ENCODE measurements around the gene ZNF546.
"Not testable (repeated sequence)": the region's sequence is repeated elsewhere in the genome, so short reads cannot be mapped to it uniquely, and the experiment has no call there.

The ZNF546 gene

DNA sequence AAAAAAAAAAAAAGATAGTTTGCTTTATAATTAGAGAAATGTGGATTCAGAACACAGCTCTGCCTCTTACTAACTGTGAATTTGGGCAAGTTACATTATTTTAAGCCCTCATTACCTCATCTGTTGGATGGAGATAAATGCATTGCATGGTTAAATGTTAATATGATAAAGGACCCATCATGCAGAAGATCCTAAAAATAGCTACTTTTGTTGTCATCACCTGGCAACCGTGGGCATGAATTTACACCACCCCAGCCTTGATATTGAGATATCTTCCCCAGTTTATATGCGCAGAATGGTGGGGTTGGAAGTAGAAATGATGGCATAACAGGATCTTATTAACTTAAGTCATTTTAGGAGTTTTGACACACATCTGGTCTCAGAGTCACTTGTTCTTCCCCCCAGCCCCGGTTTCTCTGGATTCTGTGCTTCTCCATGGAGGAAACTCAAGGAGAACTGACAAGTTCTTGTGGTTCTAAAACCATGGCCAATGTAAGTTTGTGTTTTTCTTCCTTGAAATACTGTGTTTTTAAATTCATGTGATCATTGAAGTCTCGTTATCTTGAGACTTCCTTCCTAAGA, 8.9 kb downstream of the ZNF546 start:
- H3K27ac ChIP-seq (ENCODE audit: insufficient read depth, low read length, poor library complexity, severe bottlenecking) = no peak overlapping the region
- no peaks in the 10 kb centered on the region for H3K4me1 ChIP-seq (ENCODE audit: control insufficient read depth, insufficient read depth, low read length, poor library complexity, severe bottlenecking)
- no peaks in the 10 kb centered on the region for H3K27me3 ChIP-seq (replicated peaks; ENCODE audit: control insufficient read depth, insufficient read depth, low read length, poor library complexity, severe bottlenecking)
- no peak overlapping the region for H3K4me3 ChIP-seq (ENCODE audit: insufficient read depth, low read depth, low read length, poor library complexity, severe bottlenecking)
- DNase-seq = no peak
- H3K36me3 ChIP-seq (ENCODE audit: control insufficient read depth, insufficient read depth, low read length) = peaks cover 18% of the 10 kb centered on the region
- no peaks in the 10 kb centered on the region for H3K9me3 ChIP-seq (ENCODE audit: control insufficient read depth, low read length)

- Histone ChIP-seq H3K4me3 (ENCODE audit: insufficient read depth, low read depth, low read length, poor library complexity, severe bottlenecking) (no peak overlapping the region), H3K27ac (ENCODE audit: insufficient read depth, low read length, poor library complexity, severe bottlenecking) (no peak overlapping the region), H3K36me3 (ENCODE audit: control insufficient read depth, insufficient read depth, low read length) (peaks cover 18% of the 10 kb centered on the region), H3K27me3 (replicated peaks; ENCODE audit: control insufficient read depth, insufficient read depth, low read length, poor library complexity, severe bottlenecking) (no peaks in the 10 kb centered on the region), H3K4me1 (ENCODE audit: control insufficient read depth, insufficient read depth, low read length, poor library complexity, severe bottlenecking) (no peaks in the 10 kb centered on the region), H3K9me3 (ENCODE audit: control insufficient read depth, low read length) (no peaks in the 10 kb centered on the region)
- DNase-seq = no peak
These were observed 9.4 kb downstream of the ZNF546 start for GRCh38 chr19:40006273-40006691.

- H3K4me3 ChIP-seq (ENCODE audit: insufficient read depth, low read depth, low read length, poor library complexity, severe bottlenecking) = no peak overlapping the region
- no peaks in the 10 kb centered on the region for H3K4me1 ChIP-seq (ENCODE audit: control insufficient read depth, insufficient read depth, low read length, poor library complexity, severe bottlenecking)
- H3K9me3 ChIP-seq (ENCODE audit: control insufficient read depth, low read length) = peaks cover 4% of the 10 kb centered on the region
- no peak for DNase-seq
- peaks cover 22% of the 10 kb centered on the region for H3K36me3 ChIP-seq (ENCODE audit: control insufficient read depth, insufficient read depth, low read length)
- no peaks in the 10 kb centered on the region for H3K27me3 ChIP-seq (replicated peaks; ENCODE audit: control insufficient read depth, insufficient read depth, low read length, poor library complexity, severe bottlenecking)
- H3K27ac ChIP-seq (ENCODE audit: insufficient read depth, low read length, poor library complexity, severe bottlenecking) = no peak overlapping the region
These were observed 12.8 kb downstream of the ZNF546 start for GRCh38 chr19:40009674-40010073.

DNA sequence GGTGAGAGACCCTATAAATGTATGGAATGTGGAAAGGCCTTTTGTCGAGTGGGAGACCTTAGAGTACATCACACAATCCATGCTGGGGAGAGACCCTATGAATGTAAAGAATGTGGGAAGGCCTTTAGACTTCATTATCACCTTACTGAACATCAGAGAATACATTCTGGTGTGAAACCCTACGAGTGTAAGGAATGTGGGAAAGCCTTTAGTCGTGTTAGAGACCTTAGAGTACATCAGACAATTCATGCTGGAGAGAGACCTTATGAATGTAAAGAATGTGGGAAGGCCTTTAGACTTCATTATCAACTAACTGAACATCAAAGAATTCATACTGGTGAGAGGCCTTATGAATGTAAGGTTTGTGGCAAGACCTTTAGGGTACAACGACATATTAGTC, 17.1 kb downstream of the ZNF546 start:
- Histone ChIP-seq H3K36me3 (ENCODE audit: control insufficient read depth, insufficient read depth, low read length) (peaks cover 6% of the 10 kb centered on the region), H3K4me1 (ENCODE audit: control insufficient read depth, insufficient read depth, low read length, poor library complexity, severe bottlenecking) (no peaks in the 10 kb centered on the region), H3K9me3 (ENCODE audit: control insufficient read depth, low read length) (peaks cover 20% of the 10 kb centered on the region), H3K4me3 (ENCODE audit: insufficient read depth, low read depth, low read length, poor library complexity, severe bottlenecking) (no peak overlapping the region), H3K27ac (ENCODE audit: insufficient read depth, low read length, poor library complexity, severe bottlenecking) (no peak overlapping the region), H3K27me3 (replicated peaks; ENCODE audit: control insufficient read depth, insufficient read depth, low read length, poor library complexity, severe bottlenecking) (no peaks in the 10 kb centered on the region)
- no peak for DNase-seq

DNA sequence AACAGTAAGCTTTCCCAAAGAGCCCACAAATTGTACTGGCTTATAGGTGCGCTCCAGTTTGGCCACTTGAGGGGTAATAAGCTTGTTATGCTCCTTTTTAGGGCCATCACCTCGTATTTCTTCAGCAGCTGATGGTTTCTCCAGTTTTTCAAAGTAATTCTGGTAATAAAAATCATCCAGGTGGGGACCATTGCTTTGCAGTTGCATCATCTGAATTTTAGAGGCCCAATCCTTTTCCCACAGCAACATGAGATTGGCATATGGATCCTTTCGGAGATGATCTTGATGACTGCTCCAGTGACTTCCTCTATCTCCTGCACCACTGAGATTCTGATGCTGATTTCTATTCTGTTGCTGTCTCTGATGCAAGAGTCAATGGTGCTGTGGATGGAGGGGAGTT, 27.1 kb downstream of the ZNF546 start:
- Histone ChIP-seq H3K4me1 (ENCODE audit: control insufficient read depth, insufficient read depth, low read length, poor library complexity, severe bottlenecking) (no peaks in the 10 kb centered on the region), H3K9me3 (ENCODE audit: control insufficient read depth, low read length) (peaks cover 50% of the 10 kb centered on the region), H3K36me3 (ENCODE audit: control insufficient read depth, insufficient read depth, low read length) (no peaks in the 10 kb centered on the region), H3K27ac (ENCODE audit: insufficient read depth, low read length, poor library complexity, severe bottlenecking) (no peak overlapping the region), H3K4me3 (ENCODE audit: insufficient read depth, low read depth, low read length, poor library complexity, severe bottlenecking) (no peak overlapping the region), H3K27me3 (replicated peaks; ENCODE audit: control insufficient read depth, insufficient read depth, low read length, poor library complexity, severe bottlenecking) (no peaks in the 10 kb centered on the region)
- no peak for DNase-seq

DNA sequence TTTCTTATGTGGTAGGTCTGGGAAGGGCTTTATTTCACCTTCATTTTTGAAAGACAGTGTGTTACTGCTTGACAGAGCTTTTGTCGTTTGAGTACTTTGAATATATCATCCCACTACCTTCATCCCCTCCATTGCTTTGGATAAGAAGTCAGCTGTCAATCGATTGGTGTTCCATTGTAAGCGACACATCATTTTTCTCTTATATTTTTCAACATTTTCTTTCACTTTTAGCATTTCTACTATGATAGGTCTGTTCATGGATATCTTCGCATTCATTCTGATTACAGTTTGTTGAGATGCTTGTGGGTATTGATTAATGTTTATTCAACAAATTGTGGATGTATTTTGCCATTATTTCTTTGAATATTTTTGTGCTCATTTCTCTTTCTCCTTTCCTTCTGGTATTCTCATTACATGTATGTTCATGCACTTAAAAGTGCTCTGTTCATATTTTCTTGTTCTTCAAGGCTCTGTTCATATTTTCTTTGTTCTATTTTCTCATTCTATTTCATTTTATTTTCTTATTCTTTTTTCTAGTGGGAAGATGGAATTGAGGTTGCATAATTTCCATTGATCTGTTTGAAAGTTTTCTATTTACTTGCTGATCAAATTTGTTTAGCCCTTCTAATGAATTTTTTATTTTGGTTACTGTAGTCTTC, 29.2 kb downstream of the ZNF546 start:
- H3K9me3 ChIP-seq (ENCODE audit: control insufficient read depth, low read length) = peaks cover 58% of the 10 kb centered on the region
- no peak for DNase-seq
- no peaks in the 10 kb centered on the region for H3K27me3 ChIP-seq (replicated peaks; ENCODE audit: control insufficient read depth, insufficient read depth, low read length, poor library complexity, severe bottlenecking)
- no peaks in the 10 kb centered on the region for H3K4me1 ChIP-seq (ENCODE audit: control insufficient read depth, insufficient read depth, low read length, poor library complexity, severe bottlenecking)
- no peak overlapping the region for H3K27ac ChIP-seq (ENCODE audit: insufficient read depth, low read length, poor library complexity, severe bottlenecking)
- H3K4me3 ChIP-seq (ENCODE audit: insufficient read depth, low read depth, low read length, poor library complexity, severe bottlenecking) = no peak overlapping the region
- H3K36me3 ChIP-seq (ENCODE audit: control insufficient read depth, insufficient read depth, low read length) = no peaks in the 10 kb centered on the region

GRCh38 chr19:40026597-40026970, 29.7 kb downstream of the ZNF546 start:
- Histone ChIP-seq H3K4me1 (ENCODE audit: control insufficient read depth, insufficient read depth, low read length, poor library complexity, severe bottlenecking) (no peaks in the 10 kb centered on the region), H3K27me3 (replicated peaks; ENCODE audit: control insufficient read depth, insufficient read depth, low read length, poor library complexity, severe bottlenecking) (no peaks in the 10 kb centered on the region), H3K27ac (ENCODE audit: insufficient read depth, low read length, poor library complexity, severe bottlenecking) (no peak overlapping the region), H3K9me3 (ENCODE audit: control insufficient read depth, low read length) (peaks cover 58% of the 10 kb centered on the region), H3K4me3 (ENCODE audit: insufficient read depth, low read depth, low read length, poor library complexity, severe bottlenecking) (no peak overlapping the region), H3K36me3 (ENCODE audit: control insufficient read depth, insufficient read depth, low read length) (no peaks in the 10 kb centered on the region)
- no peak for DNase-seq

- peaks cover 52% of the 10 kb centered on the region for H3K9me3 ChIP-seq (ENCODE audit: control insufficient read depth, low read length)
- H3K27ac ChIP-seq (ENCODE audit: insufficient read depth, low read length, poor library complexity, severe bottlenecking) = no peak overlapping the region
- no peaks in the 10 kb centered on the region for H3K36me3 ChIP-seq (ENCODE audit: control insufficient read depth, insufficient read depth, low read length)
- no peak for DNase-seq
- no peak overlapping the region for H3K4me3 ChIP-seq (ENCODE audit: insufficient read depth, low read depth, low read length, poor library complexity, severe bottlenecking)
- no peaks in the 10 kb centered on the region for H3K27me3 ChIP-seq (replicated peaks; ENCODE audit: control insufficient read depth, insufficient read depth, low read length, poor library complexity, severe bottlenecking)
- H3K4me1 ChIP-seq (ENCODE audit: control insufficient read depth, insufficient read depth, low read length, poor library complexity, severe bottlenecking) = no peaks in the 10 kb centered on the region
These were observed 37.2 kb downstream of the ZNF546 start for GRCh38 chr19:40033989-40034560.

DNA sequence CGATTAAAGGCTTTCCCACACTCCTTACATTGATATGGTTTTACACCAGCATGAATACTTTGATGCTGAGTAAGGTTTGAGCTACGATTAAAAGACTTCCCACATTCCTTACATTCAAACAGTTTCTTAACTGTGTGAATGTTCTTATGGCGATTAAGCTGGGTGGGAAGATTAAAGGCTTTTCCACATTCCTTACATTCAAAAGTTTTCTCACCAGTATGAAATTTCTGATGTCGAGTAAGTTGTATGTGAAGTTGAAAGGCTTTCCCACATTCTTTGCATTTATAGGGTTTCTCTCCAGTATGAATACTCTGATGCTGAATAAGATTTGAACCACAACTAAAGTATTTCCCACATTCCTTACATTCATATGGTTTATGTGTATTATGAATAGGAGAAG, 39.1 kb downstream of the ZNF546 start:
- H3K27ac ChIP-seq (ENCODE audit: insufficient read depth, low read length, poor library complexity, severe bottlenecking) = no peak overlapping the region
- no peaks in the 10 kb centered on the region for H3K4me1 ChIP-seq (ENCODE audit: control insufficient read depth, insufficient read depth, low read length, poor library complexity, severe bottlenecking)
- no peak overlapping the region for H3K4me3 ChIP-seq (ENCODE audit: insufficient read depth, low read depth, low read length, poor library complexity, severe bottlenecking)
- H3K9me3 ChIP-seq (ENCODE audit: control insufficient read depth, low read length) = peaks cover 39% of the 10 kb centered on the region
- no peaks in the 10 kb centered on the region for H3K36me3 ChIP-seq (ENCODE audit: control insufficient read depth, insufficient read depth, low read length)
- no peak for DNase-seq
- no peaks in the 10 kb centered on the region for H3K27me3 ChIP-seq (replicated peaks; ENCODE audit: control insufficient read depth, insufficient read depth, low read length, poor library complexity, severe bottlenecking)

GRCh38 chr19:40038047-40038446, 41.2 kb downstream of the ZNF546 start:
- DNase-seq; H3K4me1 ChIP-seq (ENCODE audit: control insufficient read depth, insufficient read depth, low read length, poor library complexity, severe bottlenecking); H3K36me3 ChIP-seq (ENCODE audit: control insufficient read depth, insufficient read depth, low read length); H3K27ac ChIP-seq (ENCODE audit: insufficient read depth, low read length, poor library complexity, severe bottlenecking); H3K4me3 ChIP-seq (ENCODE audit: insufficient read depth, low read depth, low read length, poor library complexity, severe bottlenecking); H3K27me3 ChIP-seq (replicated peaks; ENCODE audit: control insufficient read depth, insufficient read depth, low read length, poor library complexity, severe bottlenecking): not testable (repeated sequence)
- H3K9me3 ChIP-seq (ENCODE audit: control insufficient read depth, low read length) = peaks cover 29% of the 10 kb centered on the region

All from effector memory CD4-positive, alpha-beta T cell (primary cell).